HTERT RPE-1 (cell line): Measurements from ENCODE around the gene DNAJC25.

Experiments used
- in situ Hi-C: fragments of 300-500 bp; cut with MboI; formaldehyde crosslinking; loops from 4 replicates; pipeline ENCODE4 v1.14.3; 2020; ENCODE audit warnings: low sequenced_read_pairs

The DNAJC25 gene

GRCh38 chr9:111627260-111627963, 3.7 kb upstream of the DNAJC25 start:
- in situ Hi-C loops = no loop called here

GRCh38 chr9:111628411-111628810, 2.7 kb upstream of the DNAJC25 start:
- in situ Hi-C loops = no loop called here

GRCh38 chr9:111630182-111630963, 761 bp upstream of the DNAJC25 start:
- in situ Hi-C loops = no loop called here

GRCh38 chr9:111630964-111631213, 245 bp upstream of the DNAJC25 start:
- in situ Hi-C loops = no loop called here

- in situ Hi-C loops = no loop called here
Measured at GRCh38 chr9:111632060-111632459, 926 bp downstream of the DNAJC25 start.

- in situ Hi-C loops = no loop called here
Measured at GRCh38 chr9:111632695-111633388, 1.7 kb downstream of the DNAJC25 start.

GRCh38 chr9:111633389-111633736, 2.2 kb downstream of the DNAJC25 start:
- in situ Hi-C loops = no loop called here

GRCh38 chr9:111634860-111635259, 3.7 kb downstream of the DNAJC25 start:
- in situ Hi-C loops = no loop called here

GRCh38 chr9:111637421-111637950, 6.4 kb downstream of the DNAJC25 start:
- in situ Hi-C loops = no loop called here

- in situ Hi-C loops = no loop called here
Measured at GRCh38 chr9:111644195-111644772, 13.2 kb downstream of the DNAJC25 start.

GRCh38 chr9:111645806-111646205, 14.7 kb downstream of the DNAJC25 start:
- in situ Hi-C loops = no loop called here

- in situ Hi-C loops = no loop called here
Measured at GRCh38 chr9:111646417-111646816, 15.3 kb downstream of the DNAJC25 start.

- in situ Hi-C loops = no loop called here
Measured at GRCh38 chr9:111648066-111648465, 16.9 kb downstream of the DNAJC25 start.

- in situ Hi-C loops = no loop called here
Measured at GRCh38 chr9:111649016-111649415, 17.9 kb downstream of the DNAJC25 start.

- in situ Hi-C loops = no loop called here
Measured at GRCh38 chr9:111657051-111657450, 25.9 kb downstream of the DNAJC25 start.

GRCh38 chr9:111658943-111659342, 27.8 kb downstream of the DNAJC25 start:
- in situ Hi-C loops = no loop called here

GRCh38 chr9:111659691-111660090, 28.6 kb downstream of the DNAJC25 start:
- in situ Hi-C loops = no loop called here

- in situ Hi-C loops = no loop called here
Measured at GRCh38 chr9:111661150-111661801, 30.1 kb downstream of the DNAJC25 start, which contains the start of gene GNG10. Gene GNG10 (plus strand): TSS chr9:111661605. CDS start chr9:111661635, 30 bp downstream.

GRCh38 chr9:111661802-111662521, 30.8 kb downstream of the DNAJC25 start:
- in situ Hi-C loops = no loop called here

GRCh38 chr9:111662576-111663300, 31.6 kb downstream of the DNAJC25 start:
- in situ Hi-C loops = no loop called here
